ENCODE data around the gene MLLT10.

Gene MLLT10

GRCh38 chr10:21749788-21750187, 215.8 kb downstream of the MLLT10 start:
- DNase-seq, result no peak

DNA sequence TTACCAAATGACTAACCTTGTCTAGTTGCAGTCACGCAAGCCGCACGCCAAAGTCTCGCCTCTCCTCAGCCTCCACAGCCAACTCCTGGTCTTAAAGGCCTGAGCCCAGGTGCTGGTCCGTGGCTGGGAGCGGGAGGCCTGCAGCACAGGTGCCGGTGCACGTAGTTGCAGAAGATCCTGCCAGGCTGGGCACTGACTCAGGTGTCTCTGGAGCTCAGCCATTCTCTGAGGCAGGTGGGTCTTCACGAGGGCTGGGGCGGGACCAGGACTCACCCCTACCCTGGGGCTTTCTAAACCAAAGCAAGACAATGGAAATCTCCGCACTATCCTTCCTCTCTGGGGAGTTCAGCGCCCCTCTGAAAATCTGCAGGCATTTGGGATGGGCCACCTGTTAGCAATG, 216.4 kb downstream of the MLLT10 start:
- no peak for DNase-seq

GRCh38 chr10:21751341-21752310, 217.6 kb downstream of the MLLT10 start:
- DNase-seq, result no peak

- no peak for DNase-seq
Measured at GRCh38 chr10:21753497-21754270, 219.7 kb downstream of the MLLT10 start.

DNA sequence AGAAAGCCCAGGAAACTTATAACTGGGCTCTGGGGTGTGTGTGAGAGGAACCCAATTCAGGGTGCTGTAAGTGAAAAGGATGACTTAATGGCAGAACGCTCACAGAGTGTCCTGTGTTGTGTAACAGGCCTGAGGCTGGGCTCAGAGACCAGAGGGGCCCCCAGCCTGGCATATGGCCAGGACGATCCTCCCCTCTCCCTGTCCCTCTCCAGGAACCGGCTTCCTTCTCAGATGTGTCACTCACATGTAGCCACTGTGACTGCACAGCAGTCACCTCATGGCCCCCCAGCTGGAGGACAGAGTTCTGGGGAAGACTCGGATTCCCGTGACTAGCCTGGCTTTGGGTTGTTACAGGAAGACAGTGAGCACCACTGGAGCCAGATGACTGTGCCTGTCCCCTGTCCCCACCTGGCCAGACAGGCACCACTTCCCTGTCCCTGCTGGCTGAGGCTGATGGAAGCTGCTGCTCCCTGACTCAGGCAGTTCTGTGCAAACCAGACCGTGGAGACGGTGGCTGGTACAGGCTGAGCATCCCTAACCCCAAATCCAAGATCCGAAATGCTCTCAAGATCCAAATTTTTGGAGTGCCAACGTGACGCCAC, 220.5 kb downstream of the MLLT10 start:
- no peak for DNase-seq

DNA sequence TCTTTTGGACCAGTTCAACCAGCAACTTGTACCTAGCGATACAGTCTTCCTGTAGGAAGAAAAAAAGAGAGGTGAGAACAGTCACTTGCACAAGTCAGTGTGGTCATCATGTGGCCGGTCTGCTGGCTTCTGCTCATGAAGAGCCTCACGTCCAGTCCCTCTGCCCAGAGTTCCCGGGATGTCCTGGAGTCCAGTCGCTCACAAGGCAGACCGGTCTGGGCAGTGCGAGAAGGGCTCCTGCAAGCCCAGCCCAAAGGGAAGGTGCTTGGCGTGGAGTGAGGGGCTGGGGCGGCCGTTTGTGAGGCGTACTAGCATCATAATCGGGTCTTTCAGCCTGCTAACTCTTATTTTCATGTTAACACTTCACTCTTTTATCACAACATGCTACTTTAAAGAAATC, 222.7 kb downstream of the MLLT10 start:
- DNase-seq, result no peak

DNA sequence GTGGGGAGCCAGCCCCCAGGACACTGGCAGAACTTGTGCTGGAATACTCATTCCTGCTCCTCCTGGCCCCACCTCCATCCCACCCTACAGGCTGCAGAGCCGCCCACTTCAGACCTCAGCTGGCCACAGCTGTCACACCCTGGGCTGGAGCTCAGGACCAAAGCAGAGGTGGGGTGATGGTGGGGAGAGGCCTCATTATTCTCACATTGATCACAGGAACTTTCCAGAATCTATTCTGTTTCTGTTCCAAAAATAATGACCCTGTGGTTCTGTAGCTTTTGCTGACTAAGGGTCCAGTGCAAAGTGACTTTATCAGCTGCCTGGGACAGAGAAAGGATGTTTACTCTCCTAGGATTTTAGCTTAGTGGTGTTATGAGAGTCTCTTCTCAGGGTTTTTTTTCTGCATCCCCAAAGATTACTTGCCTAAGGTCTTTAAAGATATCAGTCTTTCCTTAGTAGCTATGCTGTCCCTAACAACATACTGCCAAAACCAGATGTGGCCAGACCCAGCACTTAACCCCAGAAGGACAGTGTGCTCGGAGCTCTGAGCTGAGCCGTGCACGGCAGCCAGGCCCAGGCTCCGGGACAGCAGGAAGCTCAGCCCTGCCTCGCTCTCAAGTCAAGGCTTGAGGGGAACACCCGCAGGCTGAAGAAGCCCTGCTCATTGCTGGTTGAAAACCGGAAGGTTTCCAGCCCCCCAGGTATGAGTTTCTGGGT, 223.3 kb downstream of the MLLT10 start:
- no peak for DNase-seq

- no peak for DNase-seq
Measured at GRCh38 chr10:21758239-21758638, 224.2 kb downstream of the MLLT10 start.

- no peak for DNase-seq
Measured at GRCh38 chr10:21758696-21759095, 224.7 kb downstream of the MLLT10 start.

DNA sequence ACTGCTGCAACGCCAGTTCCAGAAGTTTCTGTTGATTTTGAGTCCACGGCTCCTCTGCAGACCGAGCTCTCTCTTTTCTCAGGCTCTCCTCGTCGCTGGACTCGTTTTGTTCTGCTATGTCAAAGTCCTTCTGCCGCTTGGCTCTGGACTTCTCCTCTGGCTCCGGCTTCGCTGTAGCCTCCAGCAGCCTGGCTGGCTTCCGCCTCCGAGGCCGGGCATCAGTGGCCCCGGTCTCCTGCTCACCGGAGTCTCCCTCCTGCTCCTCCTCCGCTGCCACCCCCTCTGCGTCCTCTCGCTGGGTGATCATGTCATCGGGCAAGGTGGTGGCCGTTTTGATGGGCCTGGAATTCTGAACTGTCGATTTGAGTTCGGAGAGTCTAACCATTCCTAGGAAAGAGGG, 225.2 kb downstream of the MLLT10 start:
- no peak for DNase-seq

- DNase-seq, result no peak
Measured at GRCh38 chr10:21760332-21760731, 226.3 kb downstream of the MLLT10 start.

DNA sequence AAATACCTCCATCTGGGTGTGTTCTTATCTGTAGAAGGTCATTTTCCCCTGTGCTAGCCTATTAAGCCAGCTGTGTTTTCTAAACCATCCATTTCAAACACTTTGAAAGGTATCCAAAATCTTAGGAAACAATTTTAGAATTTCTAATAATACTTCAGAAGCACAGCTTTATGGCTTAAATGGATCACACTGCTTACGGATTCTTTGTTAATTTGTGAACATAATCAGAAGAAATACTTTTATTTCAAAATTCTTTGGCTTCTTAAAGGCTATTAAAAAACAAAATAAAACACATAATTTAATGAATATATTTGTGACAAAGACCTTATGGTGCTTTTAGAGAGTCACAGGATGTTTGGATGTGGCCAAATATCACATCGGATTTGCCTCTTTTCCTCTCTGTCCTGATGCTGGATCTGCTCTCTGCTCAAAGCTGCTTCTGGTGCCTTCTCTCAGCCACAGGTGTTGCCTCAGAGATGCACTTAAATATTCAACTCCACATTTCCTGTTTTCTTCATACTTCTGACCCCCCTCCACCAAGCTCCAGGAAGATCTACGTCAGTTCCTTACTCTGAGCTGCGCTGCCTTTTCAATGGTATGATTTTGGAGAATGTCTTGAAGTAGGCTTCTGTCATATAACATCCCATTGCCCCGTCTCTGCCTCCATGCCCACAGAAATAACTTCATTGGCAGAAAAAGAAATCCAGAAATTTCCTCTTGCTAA, 230.6 kb downstream of the MLLT10 start:
- DNase-seq, result no peak

- DNase-seq, result no peak
Measured at GRCh38 chr10:21769041-21769440, 235.0 kb downstream of the MLLT10 start.

GRCh38 chr10:21771219-21771618, 237.2 kb downstream of the MLLT10 start:
- DNase-seq, result no peak

DNA sequence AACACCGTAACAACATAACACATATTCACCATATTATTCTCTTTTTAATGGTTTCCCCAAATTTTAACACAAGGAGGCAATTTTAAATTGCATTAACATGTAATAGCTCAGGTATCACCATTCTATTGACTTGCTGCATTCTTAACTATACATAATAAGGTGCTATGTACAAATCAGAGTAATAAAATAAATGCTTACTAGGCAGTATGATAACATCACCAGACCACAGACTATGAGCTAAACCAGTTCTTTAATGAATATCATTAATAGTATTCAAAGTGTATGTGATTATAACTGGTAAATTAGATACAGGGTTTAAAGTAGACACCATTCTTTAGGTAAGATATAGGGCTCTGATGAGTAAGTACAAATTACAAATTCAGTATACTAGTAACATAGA, 242.9 kb downstream of the MLLT10 start:
- DNase-seq, result no peak

DNA sequence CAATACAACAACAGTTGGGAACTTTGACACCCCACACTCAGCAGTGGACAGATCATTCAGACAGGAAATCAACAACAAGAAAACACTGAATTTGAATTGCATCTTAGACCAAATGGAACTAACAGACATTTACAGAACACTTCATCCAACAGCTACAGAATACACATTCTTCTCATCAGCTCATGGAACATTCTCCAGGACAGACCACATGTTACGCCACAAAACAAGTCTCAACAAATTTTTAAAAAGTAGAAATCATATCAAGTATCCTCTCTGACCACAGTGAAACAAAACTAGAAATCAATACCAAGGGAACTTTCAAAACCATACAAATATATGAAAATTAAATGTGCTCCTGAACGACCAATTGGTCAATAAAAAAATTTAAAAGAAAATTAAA, 257.2 kb downstream of the MLLT10 start:
- DNase-seq, result no peak

Data from NCI-H226 (cell line).